Measurements from ENCODE around the gene BCL7B. TPM values are rescaled to one million over a fixed set of nuclear protein-coding genes. Genes with fewer than 3 reads are reported as not detected.

The BCL7B gene
- total and polyA plus RNA-seq, 10 of the 15 experiments (the other 5 are each of a cell fraction or from before 2014, with no cell fraction given) = 10.9 to 61.8 (median 50.2) TPM

- Histone ChIP-seq H3K9me3 (replicated peaks; ENCODE audit: control insufficient read depth, insufficient read depth, low read length) (no peaks in the 10 kb centered on the region; the same call in 2 of the 3 replicates), H2AFZ (ENCODE audit: control insufficient read depth, low read depth, low read length) (no peak overlapping the region), H3K27ac (ENCODE audit: control insufficient read depth, insufficient read depth) (no peak overlapping the region), H3K36me3 (ENCODE audit: control insufficient read depth in 2 of 2, insufficient read depth in 2 of 2, low read length in 1 of 2) (peaks cover 12 to 41% of the 10 kb centered on the region in 2 experiments), H3K79me2 (ENCODE audit: control insufficient read depth, insufficient read depth, low read length) (peaks cover 54% of the 10 kb centered on the region), H3K4me1 (ENCODE audit: control insufficient read depth, insufficient read depth, low read length) (no peaks in the 10 kb centered on the region; the same call in 1 of the 2 replicates), H3K9ac (ENCODE audit: control insufficient read depth, insufficient read depth, low read length) (no peak overlapping the region), H3K4me2 (ENCODE audit: control insufficient read depth, insufficient read depth) (no peak overlapping the region), H4K20me1 (ENCODE audit: control insufficient read depth, insufficient read depth) (no peaks in the 10 kb centered on the region; the same call in 1 of the 2 replicates), H3K27me3 (replicated peaks in 1 of 2; ENCODE audit: control insufficient read depth in 2 of 2, insufficient read depth in 2 of 2, low read length in 1 of 2) (no peaks in the 10 kb centered on the region), H3K4me3 (no peak overlapping the region)
- CTCF ChIA-PET = interaction anchor here (0.7 to 1.4 kb wide), 2 partner anchors 25 to 222 kb away, joined by 4 to 5 read pairs; no protein-coding TSS in a partner anchor
- intact Hi-C loops (cut with micrococcal nuclease; ENCODE audit: unreplicated experiment) = no loop called here
- no TSS peak for BruUV-seq (replicated peaks)
- RAD21 ChIA-PET (ENCODE audit: unreplicated experiment) = interaction anchor here (1.2 kb wide), 1 partner anchor 9 kb away, joined by 3 read pairs; no protein-coding TSS in a partner anchor
- no peak for FAIRE-seq
- SMC1A ChIA-PET (ENCODE audit: uncharacterized antibody, unreplicated experiment) = interaction anchor here (0.6 to 2.3 kb wide), 3 partner anchors 8 to 47 kb away, joined by 3 to 10 read pairs (median 3); no protein-coding TSS in a partner anchor
- ATAC-seq = no peak
- DNase-seq (ENCODE audit: low read depth, low spot score) = no peak
- POLR2A ChIA-PET = interaction anchor here (0.7 kb wide), 2 partner anchors 15 to 62 kb away, joined by 3 to 5 read pairs; no protein-coding TSS in a partner anchor
- 87% methylated on average over 8 of the region's 8 CpGs for WGBS (ENCODE audit: insufficient coverage, insufficient replicate concordance, low lambda C conversion rate, missing lambda C conversion rate)
- TF ChIP-seq RAD21 (IDR thresholded peaks at IDR 0.05; ENCODE audit: insufficient read depth, low read depth, low read length) (no peak), DPF2 (IDR thresholded peaks at IDR 0.05) (no peak), IRF3 (IDR thresholded peaks at IDR 0.05) (no peak), CUX1 (IDR thresholded peaks at IDR 0.05; ENCODE audit: insufficient replicate concordance, low read depth, low read length) (no peak), ZNF217 (IDR thresholded peaks at IDR 0.05) (no peak)
- in situ Hi-C loops (cut with MboI) = no loop called here
Measured at GRCh38 chr7:73512018-73512780, 45.3 kb downstream of the BCL7B start.
